ENCODE results near the gene ELN.

GRCh38 chr7:74040101-74040790 lies 12.3 kb downstream of the ELN start:
- no peak for TF ChIP-seq CTCF (IDR thresholded peaks at IDR 0.05)
- TF ChIP-seq POLR2A (IDR thresholded peaks at IDR 0.05): no peak

All from thyroid gland (tissue), 4 donors.